ENCODE measurements around the gene IFNAR1.

DNA sequence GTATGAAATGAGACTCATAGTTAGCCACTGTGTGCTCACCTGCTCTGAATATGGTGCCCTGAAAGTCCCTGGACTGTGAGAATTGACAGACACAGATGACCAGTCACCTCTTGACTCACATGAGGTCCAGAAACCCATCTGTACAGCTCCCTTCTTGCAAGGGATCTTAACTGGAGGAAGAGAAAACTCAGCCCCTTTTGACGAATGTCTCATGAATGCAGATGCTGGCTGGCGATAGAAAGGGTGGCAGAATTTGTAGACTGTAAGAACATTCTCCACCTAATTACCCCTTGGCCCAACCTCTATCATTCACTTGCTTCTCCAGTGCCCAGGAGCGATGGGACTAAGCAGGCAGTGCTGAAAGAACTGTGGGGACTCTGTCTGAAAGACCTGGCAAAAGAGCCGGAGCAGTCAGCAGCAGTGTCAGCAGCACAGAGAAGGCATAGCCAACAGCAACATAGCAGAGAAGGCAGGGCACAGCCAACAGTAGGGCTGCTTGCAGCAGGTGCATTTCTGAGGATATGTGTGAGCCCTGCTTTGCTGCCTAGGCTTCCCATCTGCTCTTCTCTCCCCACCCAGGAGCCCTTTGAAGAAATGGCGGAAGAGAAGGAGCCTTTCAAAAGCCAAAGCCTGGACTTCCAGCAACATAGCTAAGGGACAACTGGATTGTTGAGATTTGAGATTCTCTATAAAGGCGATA lies 52.6 kb downstream of the IFNAR1 start:
- TF ChIP-seq POLR2A (IDR thresholded peaks at IDR 0.05; ENCODE audit: low read length) (no peak), GATA1 (IDR thresholded peaks at IDR 0.05; ENCODE audit: low read depth, low read length) (no peak)

All from erythroblast (primary cell).